H1 (cell line): Measurements from ENCODE around the gene GHRL. TPM values are rescaled to one million over a fixed set of nuclear protein-coding genes. Genes with fewer than 3 reads are reported as not detected.

Source experiments
- CTCF ChIA-PET: fragments of 300-600 bp; sonication (Branson Sonifier 250); formaldehyde crosslinking; loops from one replicate; lab custom pipeline; 2021; ENCODE audit not compliant: partially characterized antibody; lab: Charles Lee
- POLR2A ChIA-PET: fragments of 300-600 bp; sonication (Branson Sonifier 250); formaldehyde crosslinking; loops from one replicate; lab custom pipeline; 2021; ENCODE audit warnings: inconsistent platforms; ENCODE audit not compliant: partially characterized antibody; lab: Charles Lee
- DNase-seq, 2 experiments: peaks; one replicate each; pipeline versions ENCODE4 v3.0.0 to v3.0.0-alpha.2; 2010 to 2022; ENCODE audit warnings: low spot score in 2 of 2, low read depth in 1 of 2, mixed read lengths in 1 of 2
- FAIRE-seq: peaks from 2 replicates; lab custom pipeline; 2011; peaks lifted over from hg19 to GRCh38; lab: Jason Lieb, UNC
- H2AFZ ChIP-seq: 2 replicates; pipeline ENCODE4 v1.8.1; 2012; ENCODE audit warnings: low read length, inconsistent platforms
- H2AK5ac ChIP-seq: 2 replicates; pipeline ENCODE4 v1.6.1; 2013; ENCODE audit warnings: low read depth, low read length
- H2BK120ac ChIP-seq: replicated peaks from 2 replicates; pipeline ENCODE3; 2013; ENCODE audit warnings: low read depth, low read length, inconsistent platforms
- H2BK12ac ChIP-seq: 2 replicates; pipeline ENCODE4 v1.6.1; 2013; ENCODE audit warnings: low read depth, low read length
- H2BK15ac ChIP-seq: 2 replicates; pipeline ENCODE4 v1.6.1; 2013; ENCODE audit warnings: low read length
- H2BK20ac ChIP-seq: 2 replicates; pipeline ENCODE4 v1.6.1; 2013; ENCODE audit warnings: low read length
- H2BK5ac ChIP-seq: 2 replicates; pipeline ENCODE4 v1.6.1; 2013; ENCODE audit warnings: low read depth, low read length
- H3K14ac ChIP-seq: 2 replicates; pipeline ENCODE4 v1.6.1; 2013; ENCODE audit warnings: inconsistent platforms; ENCODE audit not compliant: insufficient read length
- H3K18ac ChIP-seq: 2 replicates; pipeline ENCODE4 v1.6.1; 2013; ENCODE audit warnings: low read length; ENCODE audit errors: extremely low read depth
- H3K23ac ChIP-seq: 2 replicates; pipeline ENCODE4 v1.6.1; 2013; ENCODE audit warnings: inconsistent platforms; ENCODE audit not compliant: insufficient read length
- H3K23me2 ChIP-seq: 2 replicates; pipeline ENCODE4 v1.6.1; 2013; ENCODE audit warnings: low read depth, low read length
- H3K27ac ChIP-seq: 2 replicates; pipeline ENCODE4 v1.6.1; 2011; ENCODE audit warnings: low read depth, low read length, inconsistent platforms
- H3K27me3 ChIP-seq, 4 experiments: replicated peaks in 1 of 4; 1 replicate in 1 of 4; 2 replicates in 3 of 4; pipeline versions ENCODE4 v1.6.1 to v1.8.1; 2011 to 2013; ENCODE audit warnings: low read length in 3 of 4, mild to moderate bottlenecking in 3 of 4, inconsistent platforms in 2 of 4, mixed read lengths in 2 of 4, moderate library complexity in 1 of 4; ENCODE audit not compliant: control insufficient read depth in 3 of 4, insufficient read depth in 3 of 4; ENCODE audit errors: extremely low read depth in 1 of 4
- H3K36me3 ChIP-seq, 4 experiments: 2 replicates each; pipeline versions ENCODE4 v1.6.1 to v1.8.1; 2011 to 2013; ENCODE audit warnings: mild to moderate bottlenecking in 4 of 4, low read length in 3 of 4, moderate library complexity in 2 of 4, control low read depth in 1 of 4, inconsistent platforms in 1 of 4; ENCODE audit not compliant: insufficient read depth in 4 of 4, control insufficient read depth in 2 of 4
- H3K4ac ChIP-seq: replicated peaks from 2 replicates; pipeline ENCODE3; 2013; ENCODE audit warnings: low read length, low read depth, mixed read lengths, inconsistent platforms; ENCODE audit not compliant: insufficient read length
- H3K4me1 ChIP-seq, 4 experiments: replicated peaks in 1 of 4; 1 replicate in 1 of 4; 2 replicates in 3 of 4; pipeline versions ENCODE4 v1.6.1 to v1.8.1; 2011 to 2013; ENCODE audit warnings: low read length in 3 of 4, inconsistent platforms in 2 of 4, mixed read lengths in 1 of 4; ENCODE audit not compliant: insufficient read depth in 4 of 4, control insufficient read depth in 3 of 4
- H3K4me2 ChIP-seq, 2 experiments: 2 replicates each; pipeline versions ENCODE4 v1.6.1 to v1.8.1; 2011 to 2013; ENCODE audit warnings: low read depth in 2 of 2, low read length in 2 of 2, control low read depth in 1 of 2, inconsistent platforms in 1 of 2, mild to moderate bottlenecking in 1 of 2; ENCODE audit not compliant: insufficient read depth in 1 of 2
- H3K4me3 ChIP-seq, 4 experiments: fragments of 200-600, 300-600 bp in 1 of 4; sonication (generic), shearing (Covaris generic), sonication (Bioruptor Twin) in 1 of 4; 2 replicates each; pipeline versions ENCODE4 v1.5.1 to v1.8.1; 2011 to 2016; ENCODE audit warnings: low read length in 4 of 4, low read depth in 3 of 4, control low read depth in 2 of 4, inconsistent platforms in 2 of 4, mild to moderate bottlenecking in 2 of 4, mixed read lengths in 1 of 4, moderate library complexity in 1 of 4; ENCODE audit not compliant: insufficient read depth in 2 of 4; ENCODE audit errors: extremely low read depth in 1 of 4
- H3K56ac ChIP-seq: replicated peaks from 2 replicates; pipeline ENCODE3; 2013; ENCODE audit warnings: low read depth, mild to moderate bottlenecking, mixed read lengths, low read length, inconsistent platforms; ENCODE audit not compliant: insufficient read length
- H3K79me1 ChIP-seq: 2 replicates; pipeline ENCODE4 v1.6.1; 2013; ENCODE audit warnings: low read depth, low read length, control low read depth
- H3K79me2 ChIP-seq, 2 experiments: 2 replicates each; pipeline versions ENCODE4 v1.6.1 to v1.8.1; 2012 to 2013; ENCODE audit warnings: low read length in 2 of 2, mild to moderate bottlenecking in 2 of 2, inconsistent platforms in 1 of 2; ENCODE audit not compliant: insufficient read depth in 2 of 2, control insufficient read depth in 1 of 2
- H3K9ac ChIP-seq, 4 experiments: replicated peaks in 1 of 4; 1 replicate in 1 of 4; 2 replicates in 3 of 4; pipeline versions ENCODE4 v1.6.1 to v1.8.1; 2011 to 2013; ENCODE audit warnings: low read depth in 3 of 4, low read length in 3 of 4, control low read depth in 2 of 4, mild to moderate bottlenecking in 2 of 4, moderate library complexity in 2 of 4, inconsistent platforms in 1 of 4; ENCODE audit errors: extremely low read depth in 1 of 4
- H3K9me3 ChIP-seq, 2 experiments: 2 replicates each; pipeline versions ENCODE4 v1.6.1 to v1.8.1; 2012 to 2013; ENCODE audit warnings: mild to moderate bottlenecking in 2 of 2, moderate library complexity in 2 of 2, control low read depth in 1 of 2, inconsistent platforms in 1 of 2, low read depth in 1 of 2, low read length in 1 of 2, mixed read lengths in 1 of 2; ENCODE audit not compliant: insufficient read depth in 2 of 2
- H4K20me1 ChIP-seq, 2 experiments: replicated peaks in 1 of 2; 2 replicates each; pipeline versions ENCODE3 to v1.8.1; 2011 to 2013; ENCODE audit warnings: inconsistent platforms in 2 of 2, low read length in 2 of 2, mild to moderate bottlenecking in 1 of 2; ENCODE audit not compliant: insufficient read depth in 2 of 2, control insufficient read depth in 1 of 2
- H4K5ac ChIP-seq: 2 replicates; pipeline ENCODE4 v1.6.1; 2013; ENCODE audit warnings: low read length, low read depth, mixed read lengths, inconsistent platforms; ENCODE audit not compliant: insufficient read length
- H4K8ac ChIP-seq: 2 replicates; pipeline ENCODE4 v1.8.0; 2013; ENCODE audit warnings: mild to moderate bottlenecking, moderate library complexity, low read length, inconsistent platforms; ENCODE audit not compliant: insufficient read depth; ENCODE audit errors: extremely low read depth
- H4K91ac ChIP-seq: replicated peaks from 2 replicates; pipeline ENCODE3; 2013; ENCODE audit warnings: low read length, mixed read lengths, inconsistent platforms; ENCODE audit not compliant: insufficient read length
- POU5F1 ChIP-seq: IDR thresholded peaks from 2 replicates; pipeline ENCODE4 v1.6.1; 2011; ENCODE audit warnings: low read depth, mild to moderate bottlenecking, low read length, moderate library complexity
- WGBS, 2 experiments: shearing (Covaris generic) in 1 of 2; methylation state at CpG; one replicate each; pipeline versions ENCODE4 v1.1.6 to v1.1.7; 2013 to 2015; ENCODE audit warnings: low lambda C conversion rate in 2 of 2, mixed read lengths in 2 of 2, inconsistent platforms in 1 of 2, low coverage in 1 of 2, missing lambda C conversion rate in 1 of 2; ENCODE audit not compliant: insufficient replicate concordance in 2 of 2, insufficient coverage in 1 of 2, insufficient read length in 1 of 2; ENCODE audit errors: extremely low coverage in 1 of 2, missing lambda C conversion rate in 1 of 2; 5-methylcytosine and 5-hydroxymethylcytosine counted together
- polyA plus RNA-seq, 7 experiments: library from polyadenylated mRNA; depleted of rRNA in 3 of 7; stranded (reverse) in 5 of 7; unstranded in 2 of 7; fragments of >200 nt in 5 of 7; fragments of 200-250 nt in 2 of 7; gene quantifications; 1 replicate in 5 of 7; 2 replicates in 1 of 7; 4 replicates in 1 of 7; pipeline versions ENCODE4 v1.2.1 to v1.2.3, GENCODE V29; 2011 to 2013; ENCODE audit warnings: missing spikeins in 2 of 7, mixed read lengths in 2 of 7
- total RNA-seq: library from RNA; stranded (reverse); fragmentation: NEBNext Ultra II Directional; extraction: Animal tissue kit (Norgen Biotek cat#: 25700); gene quantifications from 2 replicates; pipeline ENCODE4 v1.2.1, GENCODE V29; 2021

GHRL gene
- total and polyA plus RNA-seq, 2 of the 8 experiments (the other 6 are each of a cell fraction or from before 2014, with no cell fraction given) = 0.32 to 0.35 TPM

DNA sequence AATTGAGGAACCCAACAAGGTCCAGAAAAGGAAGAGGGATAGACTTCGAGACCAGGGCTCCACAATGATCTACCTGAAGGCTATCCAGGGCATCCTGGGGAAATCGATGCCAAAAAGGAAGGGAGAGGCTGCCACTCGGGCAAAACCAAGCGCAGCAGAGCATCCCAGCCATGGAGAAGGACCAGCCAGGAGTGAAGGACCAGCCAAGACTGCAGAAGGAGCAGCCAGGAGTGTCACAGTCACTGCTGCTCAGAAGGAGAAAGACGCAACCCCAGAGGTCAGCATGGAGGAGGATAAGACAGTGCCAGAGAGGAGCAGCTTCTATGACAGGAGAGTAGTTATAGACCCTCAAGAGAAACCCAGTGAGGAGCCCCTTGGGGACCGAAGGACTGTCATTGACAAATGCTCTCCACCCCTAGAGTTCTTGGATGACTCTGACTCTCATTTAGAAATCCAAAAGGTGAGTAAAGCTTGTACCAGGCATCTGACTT is 32.5 kb downstream of the GHRL start:
- Histone ChIP-seq H3K14ac (no peak overlapping the region), H2BK20ac (no peak overlapping the region), H2AK5ac (no peak overlapping the region), H3K23ac (no peak overlapping the region), H2BK15ac (no peak overlapping the region), H4K5ac (no peak overlapping the region), H2BK5ac (no peak overlapping the region), H3K79me2 (peaks cover 0 to 18% of the 10 kb centered on the region in 2 experiments; a peak in 2 of 4 replicates), H2BK120ac (no peak overlapping the region), H3K36me3 (peaks cover 2 to 27% (median 12%) of the 10 kb centered on the region in 4 experiments; a peak in 7 of 8 replicates), H3K4ac (no peak overlapping the region), H3K9me3 (no peaks in the 10 kb centered on the region), H3K79me1 (peaks cover 4% of the 10 kb centered on the region), H2AFZ (no peak overlapping the region), H3K9ac (no peak overlapping the region), H3K4me2 (no peak overlapping the region), H3K27ac (no peak overlapping the region), H3K18ac (no peak overlapping the region), H3K4me1 (no peaks in the 10 kb centered on the region; a peak in 2 of 7 replicates), H2BK12ac (no peak overlapping the region), H3K23me2 (no peaks in the 10 kb centered on the region), H4K8ac (no peak overlapping the region), H4K91ac (no peak overlapping the region), H3K27me3 (no peaks in the 10 kb centered on the region), H3K56ac (no peak overlapping the region), H4K20me1 (peaks cover 0 to 1% of the 10 kb centered on the region in 2 experiments), H3K4me3 (no peak overlapping the region)
- WGBS, 2 experiments = 87% methylated on average over 6 of the region's 6 CpGs; no CpG with 5 or more reads in 1 of the 2 experiments
- FAIRE-seq (no peak), DNase-seq (no peak)
- ChIA-PET CTCF (interaction anchor here (1.1 to 1.3 kb wide), 2 partner anchors 26 to 75 kb away, joined by 3 to 5 read pairs; no protein-coding TSS in a partner anchor), POLR2A (interaction anchor here (0.5 kb wide), 1 partner anchor 200 kb away, joined by 4 read pairs; no protein-coding TSS in a partner anchor)
- no peak for TF ChIP-seq POU5F1
